Measurements from ENCODE around the gene CEP128. TPM values are rescaled to one million over a fixed set of nuclear protein-coding genes. Genes with fewer than 3 reads are reported as not detected.

CEP128 gene
- polyA plus RNA-seq, 4 donors = 4.7 to 6.6 (median 6.5) TPM

GRCh38 chr14:80906336-80906735 lies 35.2 kb downstream of the CEP128 start:
- DNase-seq (ENCODE audit: low read depth in 4 of 4, low spot score in 3 of 4) = no peak

GRCh38 chr14:80902608-80903007 lies 38.9 kb downstream of the CEP128 start:
- no peak for DNase-seq (ENCODE audit: low read depth in 4 of 4, low spot score in 3 of 4)

- DNase-seq (ENCODE audit: low read depth in 4 of 4, low spot score in 3 of 4) = no peak
Measured at GRCh38 chr14:80901822-80902221, 39.7 kb downstream of the CEP128 start.

- DNase-seq (ENCODE audit: low read depth in 4 of 4, low spot score in 3 of 4) = no peak
Measured at GRCh38 chr14:80901260-80901659, 40.3 kb downstream of the CEP128 start.

- DNase-seq (ENCODE audit: low read depth in 4 of 4, low spot score in 3 of 4) = no peak
Measured at GRCh38 chr14:80872645-80873044, 68.9 kb downstream of the CEP128 start.

GRCh38 chr14:80868260-80868659 lies 73.3 kb downstream of the CEP128 start:
- DNase-seq (ENCODE audit: low read depth in 4 of 4, low spot score in 3 of 4) = no peak

- DNase-seq (ENCODE audit: low read depth in 4 of 4, low spot score in 3 of 4) = no peak
Measured at GRCh38 chr14:80867798-80868197, 73.7 kb downstream of the CEP128 start.

GRCh38 chr14:80867091-80867490 lies 74.4 kb downstream of the CEP128 start:
- no peak for DNase-seq (ENCODE audit: low read depth in 4 of 4, low spot score in 3 of 4)

GRCh38 chr14:80865565-80865964 lies 76.0 kb downstream of the CEP128 start:
- DNase-seq (ENCODE audit: low read depth in 4 of 4, low spot score in 3 of 4) = no peak

- DNase-seq (ENCODE audit: low read depth in 4 of 4, low spot score in 3 of 4) = no peak
Measured at GRCh38 chr14:80862983-80863382, 78.6 kb downstream of the CEP128 start.

GRCh38 chr14:80862541-80862940 lies 79.0 kb downstream of the CEP128 start:
- no peak for DNase-seq (ENCODE audit: low read depth in 4 of 4, low spot score in 3 of 4)

- peak in 3 of 4 donors; percentile 1 to 5 (median 2) for DNase-seq (ENCODE audit: low read depth in 4 of 4, low spot score in 3 of 4)
Measured at GRCh38 chr14:80850197-80850814, 91.2 kb downstream of the CEP128 start.

- DNase-seq (ENCODE audit: low read depth in 4 of 4, low spot score in 3 of 4) = no peak
Measured at GRCh38 chr14:80847070-80847469, 94.5 kb downstream of the CEP128 start.

GRCh38 chr14:80845856-80846255 lies 95.7 kb downstream of the CEP128 start:
- DNase-seq (ENCODE audit: low read depth in 4 of 4, low spot score in 3 of 4) = no peak

- DNase-seq (ENCODE audit: low read depth in 4 of 4, low spot score in 3 of 4) = no peak
Measured at GRCh38 chr14:80844872-80845271, 96.7 kb downstream of the CEP128 start.

- no peak for DNase-seq (ENCODE audit: low read depth in 4 of 4, low spot score in 3 of 4)
Measured at GRCh38 chr14:80839743-80840142, 101.8 kb downstream of the CEP128 start.

GRCh38 chr14:80809663-80810062 lies 131.9 kb downstream of the CEP128 start:
- DNase-seq (ENCODE audit: low read depth in 4 of 4, low spot score in 3 of 4) = no peak

- no peak for DNase-seq (ENCODE audit: low read depth in 4 of 4, low spot score in 3 of 4)
Measured at GRCh38 chr14:80805136-80805535, 136.4 kb downstream of the CEP128 start.

GRCh38 chr14:80798878-80799277 lies 142.7 kb downstream of the CEP128 start:
- DNase-seq (ENCODE audit: low read depth in 4 of 4, low spot score in 3 of 4) = no peak

- no peak for DNase-seq (ENCODE audit: low read depth in 4 of 4, low spot score in 3 of 4)
Measured at GRCh38 chr14:80798211-80798610, 143.3 kb downstream of the CEP128 start.

- DNase-seq (ENCODE audit: low read depth in 4 of 4, low spot score in 3 of 4) = no peak
Measured at GRCh38 chr14:80792771-80793170, 148.8 kb downstream of the CEP128 start.

GRCh38 chr14:80787876-80788275 lies 153.7 kb downstream of the CEP128 start:
- no peak for DNase-seq (ENCODE audit: low read depth in 4 of 4, low spot score in 3 of 4)

- DNase-seq (ENCODE audit: low read depth in 4 of 4, low spot score in 3 of 4) = no peak
Measured at GRCh38 chr14:80784820-80785219, 156.7 kb downstream of the CEP128 start.

All from left renal pelvis (tissue), 4 donors.